ENCODE results near the gene LRRK1.

DNA sequence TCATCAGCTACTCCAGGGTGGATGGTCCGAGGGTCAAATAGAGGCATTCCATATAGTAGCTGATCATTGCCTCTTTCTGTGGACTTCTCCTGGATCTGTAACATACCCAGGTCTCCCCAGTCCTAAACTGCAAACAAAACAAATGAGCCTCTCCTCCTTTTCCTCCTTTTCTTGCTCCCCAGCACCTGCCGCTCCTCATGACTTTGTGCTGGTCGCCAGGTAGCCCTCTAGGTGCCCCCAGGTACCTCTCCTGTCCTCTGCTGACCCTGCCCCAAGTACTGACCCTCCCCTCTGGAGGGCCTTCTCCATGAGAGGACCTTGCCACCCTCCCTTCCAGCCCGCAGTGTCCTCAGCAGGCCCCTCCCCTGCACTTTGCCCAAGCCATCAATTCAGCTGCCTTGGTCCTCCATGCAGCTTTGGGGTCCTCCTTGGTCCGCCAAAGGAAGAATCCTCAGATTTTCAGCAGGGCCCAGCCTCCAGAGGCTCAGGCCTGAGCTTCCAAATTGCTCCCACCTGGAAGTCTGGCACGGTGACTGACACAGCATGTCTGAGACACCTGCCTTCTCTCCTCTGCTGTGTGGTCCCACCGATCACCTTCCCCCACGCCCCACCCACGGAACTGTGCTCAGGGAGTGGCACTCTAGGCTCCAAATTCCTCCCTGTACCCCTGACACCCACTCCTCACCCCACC, 111.0 kb downstream of the LRRK1 start:
- TF ChIP-seq KLF16 (CRISPR knock-in tag; IDR thresholded peaks at IDR 0.05) (no peak), SMC3 (IDR thresholded peaks at IDR 0.05; ENCODE audit: low read length) (no peak), BRCA1 (CRISPR knock-in tag; IDR thresholded peaks at IDR 0.05) (no peak), CHD4 (IDR thresholded peaks at IDR 0.05; ENCODE audit: borderline replicate concordance, low read length) (no peak)
- TF ChIP-seq, protein P1, sequence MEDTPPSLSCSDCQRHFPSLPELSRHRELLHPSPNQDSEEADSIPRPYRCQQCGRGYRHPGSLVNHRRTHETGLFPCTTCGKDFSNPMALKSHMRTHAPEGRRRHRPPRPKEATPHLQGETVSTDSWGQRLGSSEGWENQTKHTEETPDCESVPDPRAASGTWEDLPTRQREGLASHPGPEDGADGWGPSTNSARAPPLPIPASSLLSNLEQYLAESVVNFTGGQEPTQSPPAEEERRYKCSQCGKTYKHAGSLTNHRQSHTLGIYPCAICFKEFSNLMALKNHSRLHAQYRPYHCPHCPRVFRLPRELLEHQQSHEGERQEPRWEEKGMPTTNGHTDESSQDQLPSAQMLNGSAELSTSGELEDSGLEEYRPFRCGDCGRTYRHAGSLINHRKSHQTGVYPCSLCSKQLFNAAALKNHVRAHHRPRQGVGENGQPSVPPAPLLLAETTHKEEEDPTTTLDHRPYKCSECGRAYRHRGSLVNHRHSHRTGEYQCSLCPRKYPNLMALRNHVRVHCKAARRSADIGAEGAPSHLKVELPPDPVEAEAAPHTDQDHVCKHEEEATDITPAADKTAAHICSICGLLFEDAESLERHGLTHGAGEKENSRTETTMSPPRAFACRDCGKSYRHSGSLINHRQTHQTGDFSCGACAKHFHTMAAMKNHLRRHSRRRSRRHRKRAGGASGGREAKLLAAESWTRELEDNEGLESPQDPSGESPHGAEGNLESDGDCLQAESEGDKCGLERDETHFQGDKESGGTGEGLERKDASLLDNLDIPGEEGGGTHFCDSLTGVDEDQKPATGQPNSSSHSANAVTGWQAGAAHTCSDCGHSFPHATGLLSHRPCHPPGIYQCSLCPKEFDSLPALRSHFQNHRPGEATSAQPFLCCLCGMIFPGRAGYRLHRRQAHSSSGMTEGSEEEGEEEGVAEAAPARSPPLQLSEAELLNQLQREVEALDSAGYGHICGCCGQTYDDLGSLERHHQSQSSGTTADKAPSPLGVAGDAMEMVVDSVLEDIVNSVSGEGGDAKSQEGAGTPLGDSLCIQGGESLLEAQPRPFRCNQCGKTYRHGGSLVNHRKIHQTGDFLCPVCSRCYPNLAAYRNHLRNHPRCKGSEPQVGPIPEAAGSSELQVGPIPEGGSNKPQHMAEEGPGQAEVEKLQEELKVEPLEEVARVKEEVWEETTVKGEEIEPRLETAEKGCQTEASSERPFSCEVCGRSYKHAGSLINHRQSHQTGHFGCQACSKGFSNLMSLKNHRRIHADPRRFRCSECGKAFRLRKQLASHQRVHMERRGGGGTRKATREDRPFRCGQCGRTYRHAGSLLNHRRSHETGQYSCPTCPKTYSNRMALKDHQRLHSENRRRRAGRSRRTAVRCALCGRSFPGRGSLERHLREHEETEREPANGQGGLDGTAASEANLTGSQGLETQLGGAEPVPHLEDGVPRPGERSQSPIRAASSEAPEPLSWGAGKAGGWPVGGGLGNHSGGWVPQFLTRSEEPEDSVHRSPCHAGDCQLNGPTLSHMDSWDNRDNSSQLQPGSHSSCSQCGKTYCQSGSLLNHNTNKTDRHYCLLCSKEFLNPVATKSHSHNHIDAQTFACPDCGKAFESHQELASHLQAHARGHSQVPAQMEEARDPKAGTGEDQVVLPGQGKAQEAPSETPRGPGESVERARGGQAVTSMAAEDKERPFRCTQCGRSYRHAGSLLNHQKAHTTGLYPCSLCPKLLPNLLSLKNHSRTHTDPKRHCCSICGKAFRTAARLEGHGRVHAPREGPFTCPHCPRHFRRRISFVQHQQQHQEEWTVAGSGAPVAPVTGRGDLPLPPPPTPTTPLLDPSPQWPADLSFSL (CRISPR knock-in tag; IDR thresholded peaks at IDR 0.05), result no peak
- TF ChIP-seq, protein P2, sequence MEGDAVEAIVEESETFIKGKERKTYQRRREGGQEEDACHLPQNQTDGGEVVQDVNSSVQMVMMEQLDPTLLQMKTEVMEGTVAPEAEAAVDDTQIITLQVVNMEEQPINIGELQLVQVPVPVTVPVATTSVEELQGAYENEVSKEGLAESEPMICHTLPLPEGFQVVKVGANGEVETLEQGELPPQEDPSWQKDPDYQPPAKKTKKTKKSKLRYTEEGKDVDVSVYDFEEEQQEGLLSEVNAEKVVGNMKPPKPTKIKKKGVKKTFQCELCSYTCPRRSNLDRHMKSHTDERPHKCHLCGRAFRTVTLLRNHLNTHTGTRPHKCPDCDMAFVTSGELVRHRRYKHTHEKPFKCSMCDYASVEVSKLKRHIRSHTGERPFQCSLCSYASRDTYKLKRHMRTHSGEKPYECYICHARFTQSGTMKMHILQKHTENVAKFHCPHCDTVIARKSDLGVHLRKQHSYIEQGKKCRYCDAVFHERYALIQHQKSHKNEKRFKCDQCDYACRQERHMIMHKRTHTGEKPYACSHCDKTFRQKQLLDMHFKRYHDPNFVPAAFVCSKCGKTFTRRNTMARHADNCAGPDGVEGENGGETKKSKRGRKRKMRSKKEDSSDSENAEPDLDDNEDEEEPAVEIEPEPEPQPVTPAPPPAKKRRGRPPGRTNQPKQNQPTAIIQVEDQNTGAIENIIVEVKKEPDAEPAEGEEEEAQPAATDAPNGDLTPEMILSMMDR (CRISPR knock-in tag; IDR thresholded peaks at IDR 0.05), result no peak
